DMS53 treated with DMSO at 0.1 percent for 48 hours (cell line): ENCODE measurements around the gene FOXO1.

ENCODE experiments used
- DNase-seq: peaks from one replicate; lab custom pipeline; 2025; ENCODE audit not compliant: unreplicated experiment; lab: John Stamatoyannopoulos, UW

The FOXO1 gene

GRCh38 chr13:40549500-40550094, 116.8 kb downstream of the FOXO1 start:
- DNase-seq: no peak

DNA sequence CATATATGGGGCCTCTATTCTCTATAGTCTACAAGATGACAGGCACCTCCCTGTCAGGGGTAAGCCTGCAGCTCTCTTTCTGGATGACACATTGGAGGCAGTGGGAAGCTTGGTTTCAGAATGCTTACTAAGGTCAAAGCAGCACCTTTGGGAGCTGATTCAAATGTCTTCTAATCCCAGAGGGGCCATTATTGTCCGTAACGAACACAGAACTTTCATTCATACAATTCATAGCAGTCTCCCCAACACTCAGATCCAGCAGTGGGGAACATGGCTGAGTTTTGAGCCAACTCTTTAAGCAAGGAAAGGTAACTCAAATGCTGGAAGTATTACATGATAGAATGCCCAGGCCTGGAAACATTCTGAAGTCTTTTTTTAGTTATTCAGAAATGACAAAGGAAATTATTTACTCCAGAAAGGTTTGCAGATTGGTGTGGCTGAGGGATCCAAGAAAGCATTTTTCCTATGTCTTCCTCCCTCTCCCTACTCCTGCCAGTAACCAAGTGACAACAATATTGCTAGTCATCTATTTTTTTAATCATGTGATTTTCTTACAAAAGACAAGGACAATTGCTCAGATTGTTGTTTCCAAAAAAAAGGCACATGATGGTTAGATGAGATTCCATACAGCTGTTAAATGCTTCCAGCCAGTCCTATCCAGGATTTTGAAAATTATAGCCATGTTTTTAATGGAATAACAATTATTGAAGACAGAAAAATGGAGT, 118.7 kb downstream of the FOXO1 start:
- no peak for DNase-seq

GRCh38 chr13:40546047-40546446, 120.4 kb downstream of the FOXO1 start:
- no peak for DNase-seq

GRCh38 chr13:40540328-40541044, 126.0 kb downstream of the FOXO1 start:
- DNase-seq: peak; percentile 42

DNA sequence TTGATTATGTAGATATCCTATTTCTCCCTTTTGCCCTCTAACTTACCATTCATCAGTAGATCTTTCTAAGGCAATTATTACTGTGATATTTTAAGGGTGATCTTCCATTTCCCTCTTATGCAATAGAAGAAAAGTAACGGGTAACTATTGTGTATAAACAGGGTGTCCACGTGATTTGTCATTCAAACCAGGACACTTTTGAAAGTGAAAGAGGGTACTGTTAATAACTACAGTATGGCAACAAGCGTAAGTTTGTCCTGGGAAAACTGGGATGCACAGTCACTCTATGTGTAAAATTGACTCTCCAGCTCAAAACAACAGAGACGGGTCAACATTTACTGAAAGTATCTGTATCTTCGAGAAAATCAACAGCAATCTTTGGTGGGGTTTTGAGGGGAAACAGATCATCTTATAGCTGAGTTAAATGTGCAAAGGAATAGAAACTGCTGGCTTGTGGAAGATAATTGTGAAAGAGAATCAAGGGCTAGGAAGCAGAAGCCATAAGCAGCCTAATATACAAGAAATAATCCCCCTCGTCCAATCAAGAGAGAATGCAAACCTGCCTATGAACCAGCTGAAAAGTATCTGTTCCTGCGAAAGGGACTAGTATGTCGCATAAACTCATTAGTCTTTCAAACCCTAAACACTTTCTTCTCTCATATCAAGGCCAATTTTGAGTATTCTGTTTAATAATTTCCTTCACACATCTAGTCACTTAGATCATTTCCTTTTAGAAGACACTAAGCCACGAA, 126.7 kb downstream of the FOXO1 start:
- DNase-seq: no peak

- DNase-seq: no peak
These were observed 129.1 kb downstream of the FOXO1 start for GRCh38 chr13:40537146-40537895.

DNA sequence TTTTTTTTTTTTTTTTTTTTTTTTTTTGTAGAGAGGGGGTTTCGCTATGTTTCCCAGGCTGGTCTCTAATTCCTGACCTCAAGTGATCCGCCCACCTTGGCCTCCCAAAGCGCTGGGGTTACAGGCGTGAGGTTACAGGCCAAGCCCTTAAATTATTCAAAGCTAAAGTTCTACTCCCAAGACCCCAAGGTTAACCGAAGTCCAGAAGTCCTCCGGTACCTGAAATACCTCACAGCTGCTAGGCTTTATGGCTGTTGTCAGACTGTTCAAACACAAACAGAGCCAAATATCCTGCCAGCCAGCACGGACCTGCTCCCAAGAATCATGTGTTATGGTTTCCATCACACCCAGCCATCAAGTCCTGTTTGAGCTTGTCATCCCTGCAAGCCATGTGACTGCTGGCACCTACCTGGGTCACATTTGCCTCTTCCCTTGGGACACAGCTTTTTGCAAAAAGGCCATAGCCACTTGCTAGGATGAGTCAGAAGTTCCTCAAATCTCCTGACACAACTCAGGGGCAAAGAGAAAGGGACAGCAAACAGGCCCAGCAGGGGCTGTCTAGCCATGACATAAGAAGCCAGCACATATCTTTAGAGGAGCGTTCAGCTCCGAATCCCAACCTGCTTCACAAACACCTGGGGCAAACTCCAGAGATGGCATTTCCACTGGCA, 129.9 kb downstream of the FOXO1 start:
- peak; percentile 20 for DNase-seq

- no peak for DNase-seq
These were observed 131.1 kb downstream of the FOXO1 start for GRCh38 chr13:40535345-40535836.

- DNase-seq: no peak
These were observed 132.0 kb downstream of the FOXO1 start for GRCh38 chr13:40534456-40534855.

- no peak for DNase-seq
These were observed 133.4 kb downstream of the FOXO1 start for GRCh38 chr13:40533072-40533471.

DNA sequence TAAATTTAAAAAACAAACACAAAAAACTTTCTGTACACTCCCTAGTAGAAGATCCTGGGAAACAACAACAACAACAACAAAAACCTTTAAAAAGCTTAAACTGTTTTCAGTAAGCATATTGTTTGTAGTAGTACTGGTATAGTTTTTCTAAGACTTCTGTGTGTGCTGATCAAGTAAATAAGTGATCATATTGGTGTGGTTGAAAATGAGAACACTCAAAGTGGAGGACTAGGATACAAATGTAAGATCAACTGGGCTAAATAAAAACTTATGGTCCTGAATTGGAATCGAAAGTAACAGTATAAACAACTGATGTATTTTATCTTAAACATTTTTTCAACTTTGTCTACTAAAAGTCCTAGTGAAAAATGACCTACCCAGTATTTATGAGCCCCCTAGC, 135.5 kb downstream of the FOXO1 start:
- DNase-seq: no peak

GRCh38 chr13:40528881-40529280, 137.6 kb downstream of the FOXO1 start:
- DNase-seq: no peak

DNA sequence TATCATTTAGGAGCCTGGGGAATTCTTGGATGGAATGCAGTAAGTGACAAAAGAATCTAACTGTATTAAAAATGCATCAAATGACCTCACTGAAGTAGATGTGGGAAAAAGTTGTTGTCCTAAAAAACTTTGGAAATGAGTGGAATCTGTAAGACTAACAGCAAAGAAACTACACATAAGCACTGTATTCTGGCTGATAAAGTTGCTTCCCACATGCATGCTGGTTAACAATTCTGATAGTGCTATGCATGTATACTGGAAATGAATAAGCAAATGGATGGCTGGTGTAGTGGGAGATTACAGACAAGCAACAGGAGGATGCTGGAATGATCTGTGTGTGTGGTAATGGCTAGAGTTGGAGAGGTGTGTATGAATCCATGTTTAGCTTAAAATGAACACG, 138.5 kb downstream of the FOXO1 start:
- no peak for DNase-seq

- DNase-seq: no peak
These were observed 144.2 kb downstream of the FOXO1 start for GRCh38 chr13:40522282-40522681.

DNA sequence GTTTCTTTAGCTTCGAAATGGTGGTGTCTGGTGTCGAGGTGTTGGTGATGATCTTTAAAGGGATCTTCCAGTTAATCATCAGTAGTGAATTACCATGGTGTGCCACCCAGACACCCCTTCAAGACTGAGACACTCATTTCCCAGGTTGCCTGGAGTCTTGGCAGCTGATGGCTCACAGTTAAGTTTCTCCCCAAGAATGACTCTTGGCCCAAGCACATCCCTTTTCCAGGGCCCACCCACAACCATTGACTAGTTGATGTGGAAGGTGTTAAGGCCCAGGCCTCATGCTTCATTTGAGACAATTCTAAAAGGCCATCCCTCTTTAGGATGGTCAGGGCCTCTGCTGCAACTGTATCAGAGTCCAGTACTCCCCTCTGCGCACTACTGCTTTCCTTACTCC, 145.5 kb downstream of the FOXO1 start:
- DNase-seq: no peak

DNA sequence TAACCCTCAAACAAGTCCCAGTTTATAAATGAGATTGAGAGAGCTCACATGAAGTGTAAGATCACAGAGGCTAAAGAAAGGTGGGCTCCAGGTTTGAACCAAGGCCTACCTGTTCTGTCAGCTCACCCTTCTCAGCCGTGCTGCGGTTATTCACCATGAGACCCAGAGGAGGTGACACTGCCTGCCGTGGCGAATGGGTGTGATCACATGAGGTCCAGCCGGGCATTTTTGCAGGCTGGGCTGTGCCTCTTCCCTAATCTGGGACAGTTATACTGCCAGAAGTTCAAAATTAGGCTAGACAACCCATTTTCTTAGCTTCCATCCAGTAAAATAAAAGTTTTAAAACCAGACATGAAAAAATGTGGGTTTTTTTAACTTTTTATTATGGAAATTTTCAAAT, 146.8 kb downstream of the FOXO1 start:
- no peak for DNase-seq

- DNase-seq: no peak
These were observed 148.0 kb downstream of the FOXO1 start for GRCh38 chr13:40518481-40518882.

- no peak for DNase-seq
These were observed 148.7 kb downstream of the FOXO1 start for GRCh38 chr13:40517486-40518480.

- no peak for DNase-seq
These were observed 150.7 kb downstream of the FOXO1 start for GRCh38 chr13:40515702-40516101.
